SU-DHL-6 (cell line): ENCODE measurements around the gene VENTX.

Experiments
- H2AFZ ChIP-seq: fragments of 200-600 bp; sonication (generic); 2 replicates; pipeline ENCODE4 v1.6.1; 2014; ENCODE audit warnings: low read depth, mild to moderate bottlenecking, moderate library complexity, mixed read lengths, antibody characterized with exemption, low read length; ENCODE audit not compliant: severe bottlenecking
- H3F3A ChIP-seq: fragments of 200-600 bp; shearing (Covaris generic); 2 replicates; pipeline ENCODE4 v1.6.0; 2016; ENCODE audit warnings: antibody characterized with exemption, mild to moderate bottlenecking; ENCODE audit not compliant: insufficient read depth
- H3K27ac ChIP-seq: fragments of 200-600 bp; sonication (generic); 2 replicates; pipeline ENCODE4 v1.5.1; 2016; ENCODE audit warnings: low read depth, mild to moderate bottlenecking, low read length, moderate library complexity, mixed read lengths
- H3K27me3 ChIP-seq: fragments of 200-600 bp; sonication (generic), shearing (Covaris generic); 2 replicates; pipeline ENCODE4 v1.6.0; 2014; ENCODE audit warnings: mild to moderate bottlenecking, low read length
- H3K36me3 ChIP-seq: fragments of 200-600 bp; sonication (generic); 2 replicates; pipeline ENCODE4 v1.6.1; 2014; ENCODE audit warnings: mild to moderate bottlenecking, low read length, mixed read lengths
- H3K4me2 ChIP-seq: fragments of 300-600, 200-600 bp; shearing (Covaris generic), sonication (generic); 2 replicates; pipeline ENCODE4 v1.6.0; 2014; ENCODE audit warnings: low read length, low read depth, mild to moderate bottlenecking; ENCODE audit not compliant: poor library complexity, severe bottlenecking
- H3K4me3 ChIP-seq: fragments of 200-600 bp; sonication (generic); 2 replicates; pipeline ENCODE4 v1.5.1; 2014; ENCODE audit warnings: antibody characterized with exemption, low read length, mild to moderate bottlenecking, mixed read lengths; ENCODE audit not compliant: insufficient read depth, poor library complexity, severe bottlenecking
- H3K79me2 ChIP-seq: fragments of 200-600 bp; sonication (generic); 2 replicates; pipeline ENCODE4 v1.6.1; 2014; ENCODE audit warnings: mild to moderate bottlenecking, low read length, moderate library complexity; ENCODE audit not compliant: insufficient read depth
- H3K9ac ChIP-seq: fragments of 200-600 bp; sonication (generic); 2 replicates; pipeline ENCODE4 v1.7.0; 2014; ENCODE audit warnings: mild to moderate bottlenecking, low read length
- H3K9me2 ChIP-seq: fragments of 200-600 bp; sonication (generic); replicated peaks from 2 replicates; pipeline ENCODE4 v1.6.1; 2014; ENCODE audit warnings: low read length; ENCODE audit not compliant: insufficient read depth
- H3K9me3 ChIP-seq: fragments of 200-600 bp; sonication (generic); 2 replicates; pipeline ENCODE4 v1.6.1; 2014; ENCODE audit warnings: low read length, mixed read lengths; ENCODE audit not compliant: insufficient read depth
- H4K20me1 ChIP-seq: fragments of 200-600 bp; sonication (generic); 2 replicates; pipeline ENCODE4 v1.6.1; 2014; ENCODE audit warnings: low read depth, mild to moderate bottlenecking, antibody characterized with exemption, low read length, moderate library complexity, mixed read lengths
- CTCF ChIP-seq: fragments of 200-600 bp; sonication (generic); IDR thresholded peaks from one replicate; pipeline ENCODE4 v1.5.1; 2017; ENCODE audit warnings: antibody characterized with exemption, mild to moderate bottlenecking, low read length, moderate library complexity; ENCODE audit not compliant: insufficient read depth, poor library complexity, severe bottlenecking
- EZH2phosphoT487 ChIP-seq: fragments of 200-600 bp; sonication (generic), shearing (Covaris generic); conservative IDR thresholded peaks from 2 replicates; pipeline ENCODE4 v1.6.1; 2018; ENCODE audit warnings: mild to moderate bottlenecking, antibody characterized with exemption, low read length, moderate library complexity, mixed read lengths

Gene VENTX

GRCh38 chr10:133224076-133224475 is 13.6 kb upstream of the VENTX start:
- no peaks in the 10 kb centered on the region for H3K79me2 ChIP-seq
- H3K4me3 ChIP-seq, result no peak overlapping the region
- H4K20me1 ChIP-seq, result no peaks in the 10 kb centered on the region
- H2AFZ ChIP-seq, result no peak overlapping the region
- no peaks in the 10 kb centered on the region for H3K27me3 ChIP-seq
- H3K9me3 ChIP-seq, result no peaks in the 10 kb centered on the region
- TF ChIP-seq CTCF, result no peak
- H3K36me3 ChIP-seq, result no peaks in the 10 kb centered on the region
- no peak overlapping the region for H3K9ac ChIP-seq
- H3K4me2 ChIP-seq, result no peak overlapping the region
- H3K9me2 ChIP-seq, result no peaks in the 10 kb centered on the region
- H3K27ac ChIP-seq, result no peak overlapping the region
- H3F3A ChIP-seq, result no peaks in the 10 kb centered on the region

GRCh38 chr10:133224756-133225372 is 12.8 kb upstream of the VENTX start:
- Histone ChIP-seq H3K9me3 (no peaks in the 10 kb centered on the region), H4K20me1 (no peaks in the 10 kb centered on the region), H3K9me2 (no peaks in the 10 kb centered on the region), H3K79me2 (no peaks in the 10 kb centered on the region), H3K4me3 (no peak overlapping the region), H3K27me3 (no peaks in the 10 kb centered on the region), H3K9ac (no peak overlapping the region), H2AFZ (no peak overlapping the region), H3F3A (no peaks in the 10 kb centered on the region), H3K27ac (no peak overlapping the region), H3K36me3 (no peaks in the 10 kb centered on the region), H3K4me2 (no peak overlapping the region)
- no peak for TF ChIP-seq EZH2phosphoT487
- TF ChIP-seq CTCF, result no peak

- H4K20me1 ChIP-seq, result no peaks in the 10 kb centered on the region
- no peaks in the 10 kb centered on the region for H3K79me2 ChIP-seq
- TF ChIP-seq CTCF, result no peak
- no peak for TF ChIP-seq EZH2phosphoT487
- no peak overlapping the region for H3K9ac ChIP-seq
- H3K4me3 ChIP-seq, result no peak overlapping the region
- H3F3A ChIP-seq, result no peaks in the 10 kb centered on the region
- no peak overlapping the region for H2AFZ ChIP-seq
- no peaks in the 10 kb centered on the region for H3K27me3 ChIP-seq
- no peak overlapping the region for H3K4me2 ChIP-seq
- H3K36me3 ChIP-seq, result no peaks in the 10 kb centered on the region
- H3K9me3 ChIP-seq, result no peaks in the 10 kb centered on the region
- H3K27ac ChIP-seq, result no peak overlapping the region
- no peaks in the 10 kb centered on the region for H3K9me2 ChIP-seq
Measured at GRCh38 chr10:133225707-133226191, 11.9 kb upstream of the VENTX start.
